ENCODE measurements around the gene GALNT18. TPM values are rescaled to one million over a fixed set of nuclear protein-coding genes. Genes with fewer than 3 reads are reported as not detected.

Gene GALNT18
- total RNA-seq, 1 experiment from 2014 or later, result 0.18 TPM

DNA sequence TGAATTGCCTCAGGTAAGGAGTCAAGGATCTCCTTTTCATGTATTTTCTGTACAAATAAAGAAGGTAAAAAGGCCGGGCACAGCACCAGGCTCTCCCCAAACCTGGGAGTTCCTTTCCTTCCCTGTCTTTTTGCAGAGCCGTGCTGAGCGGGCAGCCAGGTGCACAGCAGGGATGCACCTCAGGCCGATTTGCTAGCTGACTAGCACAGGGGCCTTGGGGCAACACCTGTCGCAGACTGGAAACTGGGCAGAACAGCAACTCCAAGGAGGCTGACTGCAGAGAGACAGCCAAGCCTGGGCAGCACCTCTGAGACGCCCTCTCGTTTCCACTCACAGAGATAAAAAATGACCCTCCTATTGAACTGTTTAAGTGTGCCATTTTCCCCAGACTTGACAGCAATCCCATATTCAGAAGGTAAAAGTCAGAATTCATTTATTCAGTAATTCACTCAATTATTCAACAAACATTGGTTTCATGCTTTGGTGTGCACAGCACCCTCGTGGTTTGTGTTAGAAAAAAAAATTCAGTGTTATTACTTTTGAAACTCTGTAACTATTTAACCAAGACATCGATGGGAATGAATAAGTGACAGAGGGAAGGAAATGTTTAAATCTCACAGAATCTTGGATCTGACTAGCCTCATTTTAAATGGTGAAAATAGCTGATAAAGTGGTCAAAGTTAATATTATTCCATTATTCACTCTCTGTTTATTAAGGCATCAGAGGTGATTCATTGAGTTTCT lies 120.9 kb downstream of the GALNT18 start:
- no peak for DNase-seq (ENCODE audit: low spot score)

DNA sequence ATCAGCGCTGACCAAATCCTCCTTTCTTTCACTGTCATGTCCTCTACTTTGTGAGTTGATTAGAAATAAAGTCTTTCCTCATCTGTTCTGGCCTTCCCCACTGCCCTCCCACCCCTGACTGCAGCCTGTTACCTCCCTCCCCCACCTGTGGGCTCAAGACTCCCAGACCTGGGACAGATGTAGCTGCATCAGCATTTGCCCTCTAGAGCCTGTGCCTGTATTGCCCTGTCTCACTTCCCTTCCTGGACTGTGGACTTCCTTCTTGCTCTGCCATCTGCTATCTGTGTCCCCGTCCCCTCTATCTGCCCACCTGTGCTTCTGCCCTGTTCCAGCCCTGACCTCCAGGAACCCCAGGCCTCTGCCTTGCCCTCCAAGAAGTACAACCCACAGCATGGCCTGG lies 122.5 kb downstream of the GALNT18 start:
- DNase-seq (ENCODE audit: low spot score), result no peak

DNA sequence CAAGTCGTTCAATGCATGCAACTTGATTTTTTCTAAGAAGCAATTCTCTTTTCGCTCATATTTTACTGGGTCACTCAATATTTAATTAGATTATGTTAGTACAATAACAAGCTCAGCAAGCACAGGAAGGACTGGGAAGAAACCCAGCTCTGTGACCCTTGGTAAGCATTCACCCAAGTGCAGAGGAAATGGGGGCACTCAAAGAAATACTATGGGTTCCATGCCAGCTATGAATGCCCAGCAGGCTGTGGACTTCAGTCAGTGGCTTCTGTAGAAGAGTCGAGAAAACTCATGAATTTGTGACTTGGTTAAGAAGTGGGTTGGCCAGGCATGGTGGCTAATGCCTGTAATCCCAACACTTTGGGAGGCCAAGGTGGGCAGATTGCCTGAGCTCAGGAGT lies 123.6 kb downstream of the GALNT18 start:
- no peak for DNase-seq (ENCODE audit: low spot score)

DNA sequence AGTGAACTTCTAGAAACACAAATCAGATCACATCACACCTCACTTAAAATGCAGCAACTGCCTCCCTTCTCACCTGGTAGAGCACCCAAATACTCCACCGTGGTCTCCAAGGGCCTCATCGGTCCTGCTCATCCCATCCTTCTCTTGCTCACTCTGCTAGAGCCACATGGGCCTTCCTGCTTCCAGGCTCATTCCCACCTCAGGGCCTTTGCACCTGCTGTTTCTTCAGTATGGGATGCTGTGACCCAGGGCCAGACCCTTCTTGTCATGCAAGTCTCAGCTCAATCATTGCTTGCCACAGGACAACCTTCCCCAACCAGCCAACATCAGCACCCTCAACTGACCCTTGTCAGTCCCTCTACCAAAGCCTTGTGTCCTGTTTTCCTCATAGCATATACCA lies 124.9 kb downstream of the GALNT18 start:
- no peak for DNase-seq (ENCODE audit: low spot score)

DNA sequence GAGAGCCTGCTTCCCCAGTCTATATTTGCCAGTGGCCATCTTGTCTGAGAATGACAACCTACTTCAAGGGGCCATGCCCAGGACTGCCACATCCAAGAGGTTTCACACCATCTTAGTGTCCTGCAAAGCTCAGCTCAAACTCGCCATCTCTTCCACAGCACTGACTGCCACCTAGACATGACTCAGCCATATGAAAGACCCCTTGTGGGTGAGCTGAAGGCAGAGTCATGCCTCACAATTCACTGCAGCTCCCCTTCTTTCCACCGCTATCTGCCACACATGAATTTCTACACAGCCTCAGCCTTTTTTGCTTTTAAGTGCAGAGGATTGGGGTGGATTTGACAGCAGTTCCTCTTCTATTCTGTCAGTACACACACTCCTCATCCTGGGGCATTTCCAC lies 127.5 kb downstream of the GALNT18 start:
- DNase-seq (ENCODE audit: low spot score), result no peak

DNA sequence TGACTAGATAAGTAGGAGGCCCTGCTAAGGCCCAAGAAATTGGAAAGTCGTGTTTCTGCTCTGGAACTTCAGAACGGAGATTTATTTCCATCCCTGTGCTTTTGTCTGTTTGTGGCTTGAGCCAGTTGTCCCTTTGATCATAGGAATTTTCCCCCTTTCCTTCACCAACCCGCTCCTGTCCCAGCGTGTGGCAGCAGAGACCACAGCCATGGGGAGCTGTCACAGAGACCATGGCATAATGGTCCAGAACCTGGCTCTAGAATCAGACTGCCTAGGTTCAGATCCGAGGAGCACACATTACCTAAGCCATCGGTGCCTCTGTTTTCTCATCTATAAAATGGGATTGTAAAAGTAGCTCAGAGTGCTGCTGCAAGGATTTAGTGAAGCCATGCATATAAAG lies 128.1 kb downstream of the GALNT18 start:
- no peak for DNase-seq (ENCODE audit: low spot score)

DNA sequence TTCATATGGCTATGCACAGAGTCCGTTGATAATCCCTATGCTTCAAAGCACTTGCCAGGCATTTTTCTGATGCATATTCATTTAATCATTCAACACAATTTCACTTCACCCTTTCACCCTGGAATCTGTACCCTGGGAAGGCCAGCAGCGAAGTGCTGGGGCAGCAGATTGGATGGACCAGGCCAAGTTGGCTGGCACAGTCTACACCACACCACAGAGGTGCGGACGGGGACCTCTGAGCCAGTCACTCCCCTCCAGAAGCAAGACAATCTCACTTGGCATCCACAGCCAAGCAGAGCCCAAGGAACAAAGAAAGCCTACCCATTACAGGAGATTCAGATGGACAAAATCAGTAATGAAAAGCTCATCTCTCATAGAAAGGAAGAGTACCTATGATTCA lies 130.2 kb downstream of the GALNT18 start:
- no peak for DNase-seq (ENCODE audit: low spot score)

DNA sequence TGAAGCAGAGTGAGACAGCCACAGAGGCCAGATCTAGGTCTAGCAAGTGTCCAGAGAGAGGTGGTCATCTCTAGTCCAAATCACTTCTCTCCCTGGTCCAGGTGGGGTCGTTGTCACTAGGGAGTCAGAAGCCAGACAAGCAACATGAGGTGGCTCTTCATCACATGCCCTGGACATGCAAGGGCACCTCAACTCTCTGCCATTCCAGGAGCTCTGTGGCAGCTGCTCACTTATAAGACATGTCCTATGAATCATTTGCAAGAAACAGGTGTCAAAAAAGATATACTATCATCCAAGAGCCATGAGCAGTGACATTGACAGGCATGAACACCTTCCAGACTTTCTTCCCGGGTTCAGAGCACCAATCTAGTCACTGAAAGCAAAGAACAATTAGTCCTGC lies 130.8 kb downstream of the GALNT18 start:
- DNase-seq (ENCODE audit: low spot score), result no peak

DNA sequence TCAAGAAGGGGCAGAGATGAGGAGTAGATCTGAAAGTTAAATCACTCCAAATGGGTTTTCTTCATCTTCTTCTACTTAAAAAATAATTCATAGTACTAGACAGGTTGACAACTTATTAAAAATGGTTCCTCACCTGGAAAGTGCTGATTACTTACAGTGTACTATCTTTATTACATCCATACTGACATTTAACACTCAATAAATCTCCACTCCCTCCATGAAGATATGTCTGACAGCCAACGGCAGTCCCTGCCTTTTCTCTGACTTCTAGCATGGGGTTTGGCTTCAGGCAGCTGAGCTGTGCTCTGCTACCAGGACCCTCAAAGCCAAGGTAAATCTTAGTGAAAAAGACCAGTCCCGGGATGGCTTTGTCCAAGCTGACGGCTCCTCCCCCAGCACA lies 135.4 kb downstream of the GALNT18 start:
- DNase-seq (ENCODE audit: low spot score), result no peak

DNA sequence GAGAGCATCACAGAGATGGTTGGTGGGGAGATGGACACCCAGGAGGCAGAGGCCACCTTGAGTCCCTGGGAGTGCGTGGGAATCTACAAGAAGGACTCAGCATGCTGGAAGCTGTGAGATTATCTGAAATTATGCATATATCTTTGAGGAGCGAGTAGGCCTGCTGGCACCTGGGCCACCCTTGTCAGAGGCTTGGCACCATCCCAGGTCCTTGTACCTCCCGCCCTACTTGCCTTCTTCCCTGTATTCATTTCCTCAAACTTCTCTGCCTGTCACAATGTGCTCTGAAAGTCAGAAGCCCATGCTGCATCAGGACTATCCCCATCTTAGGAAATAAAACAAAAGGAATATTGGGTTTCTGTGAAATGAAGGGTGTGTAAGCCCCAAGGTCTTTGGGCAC lies 135.8 kb downstream of the GALNT18 start:
- no peak for DNase-seq (ENCODE audit: low spot score)

DNA sequence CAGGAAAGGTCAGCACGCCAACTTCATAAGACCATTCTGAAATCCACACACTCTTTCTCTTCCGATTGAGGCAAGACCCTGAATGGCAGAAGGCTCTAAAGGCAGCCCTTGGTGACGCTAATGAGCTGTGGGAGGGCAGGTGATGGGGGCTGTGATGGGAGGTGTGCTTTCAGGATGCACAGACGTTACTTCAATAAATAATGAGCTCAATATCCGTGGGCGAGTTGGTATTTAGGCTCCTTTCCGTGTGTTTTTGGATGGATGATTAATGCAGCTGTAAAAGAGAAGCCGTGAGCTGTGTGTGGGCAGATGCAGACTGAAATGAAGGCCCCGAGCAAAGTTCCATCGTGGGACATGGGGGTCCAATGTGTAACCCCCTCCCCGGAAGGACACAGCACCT lies 138.2 kb downstream of the GALNT18 start:
- DNase-seq (ENCODE audit: low spot score), result no peak

DNA sequence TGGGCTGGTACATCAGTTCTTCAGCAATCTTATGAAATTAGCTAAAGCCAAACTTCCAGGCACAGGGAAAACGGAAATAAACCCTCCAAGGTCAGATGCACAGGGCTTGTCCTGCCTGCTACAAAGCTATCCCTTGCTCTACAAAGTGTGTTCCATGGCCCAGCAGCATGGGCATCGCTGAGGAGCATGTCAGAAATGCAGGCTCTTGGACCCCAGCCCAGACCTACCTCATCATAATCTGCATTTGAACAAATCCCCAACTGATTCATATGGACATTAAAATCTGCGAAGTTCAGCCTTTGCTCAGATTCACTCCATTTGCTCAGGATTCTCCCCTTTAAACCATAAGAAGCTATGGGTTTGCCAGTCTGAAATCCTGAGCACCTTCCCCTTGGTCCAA lies 139.1 kb downstream of the GALNT18 start:
- DNase-seq (ENCODE audit: low spot score), result no peak

DNA sequence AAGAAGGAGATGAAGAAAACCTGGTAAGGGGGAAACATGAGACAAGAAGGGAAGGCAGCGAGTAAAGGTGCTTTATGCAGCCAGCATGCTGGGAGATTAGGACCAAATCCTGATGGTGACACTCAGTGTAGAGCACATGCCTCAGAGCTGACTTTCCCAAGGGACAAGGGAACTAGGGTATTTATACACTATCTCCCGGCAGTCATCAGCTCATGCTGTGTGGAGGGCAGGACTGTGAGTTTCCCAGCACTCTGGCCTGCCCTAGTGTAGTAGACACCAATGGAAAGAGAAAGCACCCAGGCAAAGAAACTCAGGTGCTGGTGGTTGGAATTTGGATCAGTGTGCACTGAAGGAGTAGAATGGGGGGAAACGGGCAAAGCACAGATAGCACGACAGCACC lies 140.4 kb downstream of the GALNT18 start:
- no peak for DNase-seq (ENCODE audit: low spot score)

DNA sequence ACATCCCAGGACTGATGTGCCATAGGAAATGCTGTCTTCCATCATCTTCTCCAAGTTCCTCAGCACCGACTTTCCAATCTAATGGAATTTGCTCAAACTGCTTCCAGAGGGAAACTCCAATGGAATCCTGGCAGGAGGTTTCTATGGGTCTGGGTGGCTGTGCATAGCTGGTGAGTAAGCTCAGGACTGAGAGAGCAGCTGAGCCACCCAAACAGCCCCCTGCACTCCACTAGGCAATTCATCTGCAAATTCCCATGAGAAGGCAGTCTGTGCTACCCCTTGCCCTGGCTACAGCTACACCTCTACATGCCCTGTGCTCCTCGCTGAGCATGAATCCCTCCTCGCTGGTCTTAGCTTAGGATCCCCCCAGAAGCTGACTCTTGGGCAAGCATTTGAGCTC lies 140.8 kb downstream of the GALNT18 start:
- DNase-seq (ENCODE audit: low spot score), result no peak

DNA sequence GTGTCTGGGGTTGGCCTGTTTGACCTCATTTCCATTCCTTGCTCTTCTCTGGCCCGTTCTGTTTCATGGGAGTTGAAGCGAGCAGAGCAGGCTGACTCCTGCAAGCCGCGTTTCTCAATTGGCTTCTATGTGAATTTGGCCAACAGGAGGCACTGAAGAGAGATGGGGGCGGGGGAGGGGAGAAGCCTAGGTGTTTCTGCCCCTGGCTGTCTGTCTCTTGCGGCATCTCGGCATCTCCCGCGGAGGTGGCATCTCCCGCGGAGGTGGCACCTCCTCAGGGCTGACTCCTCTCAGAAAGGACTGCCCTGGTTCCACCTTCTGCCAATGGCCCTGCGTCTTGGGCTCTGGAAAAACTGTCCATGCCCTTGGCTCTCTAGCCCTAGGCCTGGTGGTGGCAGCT lies 143.1 kb downstream of the GALNT18 start:
- DNase-seq (ENCODE audit: low spot score), result no peak

DNA sequence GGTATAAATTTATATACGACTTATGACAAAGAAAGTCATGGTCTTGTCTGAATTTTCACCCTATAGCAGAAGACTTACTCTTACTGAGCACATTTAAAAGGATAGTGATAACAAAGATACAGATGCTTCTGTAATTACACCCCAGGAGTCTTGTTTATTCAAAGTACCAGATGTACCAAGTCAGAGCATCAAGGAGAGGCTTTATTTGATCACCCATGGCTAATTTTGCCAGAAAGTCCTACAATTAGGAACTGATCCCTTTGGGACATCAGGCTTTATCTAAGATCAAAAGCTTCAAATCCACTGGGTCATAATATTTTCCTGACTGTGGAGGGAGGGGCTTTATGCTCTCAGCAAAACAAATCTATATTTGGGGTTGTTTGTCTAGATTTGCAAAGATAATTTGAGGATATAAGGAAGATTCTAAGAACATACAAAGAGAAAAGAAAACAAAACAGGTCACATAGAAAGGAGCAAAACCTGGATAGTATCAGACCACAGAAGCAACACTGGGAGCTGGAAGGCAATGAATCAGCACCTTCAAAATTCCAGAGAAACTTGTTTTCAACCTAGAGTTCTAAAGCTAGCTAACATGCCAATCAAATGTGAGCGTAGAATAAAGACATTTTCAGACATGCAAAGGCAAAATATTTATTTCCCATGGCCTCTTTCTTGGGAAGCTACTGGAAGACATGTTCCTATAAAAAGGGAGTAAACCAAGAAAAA lies 143.9 kb downstream of the GALNT18 start:
- DNase-seq (ENCODE audit: low spot score), result no peak

DNA sequence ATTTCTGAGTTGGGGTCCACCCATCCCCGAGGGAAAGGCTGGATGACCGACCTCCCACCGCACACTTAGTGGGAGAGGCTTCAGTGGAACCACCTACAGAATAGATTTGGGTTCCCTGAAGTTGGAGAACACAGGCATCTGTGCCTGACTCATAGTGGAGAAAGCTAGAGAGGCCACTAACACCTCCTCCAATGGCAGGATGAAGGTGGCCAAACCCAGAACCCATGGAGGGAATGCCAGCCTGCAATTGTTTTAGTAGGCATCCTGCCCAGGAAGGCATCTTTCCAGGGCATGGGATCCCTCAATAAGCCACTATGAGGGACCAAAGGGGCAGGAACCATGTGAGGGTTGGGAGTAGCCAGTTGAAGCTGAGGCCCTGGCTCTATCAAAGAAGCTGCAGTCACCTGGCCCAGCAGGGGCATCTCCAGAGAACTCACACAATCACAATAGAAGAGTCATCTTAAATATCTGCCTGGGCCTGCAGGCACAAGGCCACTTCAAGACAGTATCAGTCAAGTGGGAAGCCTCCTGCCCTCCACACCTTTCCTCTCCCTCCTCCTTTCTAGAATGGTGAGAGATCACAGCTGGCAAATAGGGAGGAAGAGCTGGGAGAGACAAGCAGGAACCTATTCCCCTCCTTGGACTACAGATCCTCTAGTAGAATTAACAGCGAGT lies 144.7 kb downstream of the GALNT18 start:
- DNase-seq (ENCODE audit: low spot score), result no peak

DNA sequence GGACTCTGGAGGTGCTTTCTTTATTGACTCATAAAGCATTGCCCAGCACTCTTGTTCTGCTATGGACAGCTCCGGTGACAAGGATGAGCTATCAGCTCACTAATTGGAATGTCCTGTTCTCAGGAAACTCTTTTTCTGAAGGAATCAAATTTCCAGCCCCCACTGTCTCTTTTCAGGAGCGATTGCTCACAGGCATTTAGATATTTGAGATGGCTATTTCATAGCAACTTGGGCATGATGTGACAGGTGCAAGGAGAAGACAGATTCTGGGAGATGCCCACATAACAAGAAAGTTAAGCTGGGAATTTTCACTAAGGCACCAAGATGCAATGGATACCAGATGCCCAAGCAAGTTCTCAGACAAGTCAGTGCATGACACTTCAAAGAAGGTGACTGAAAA lies 145.3 kb downstream of the GALNT18 start:
- no peak for DNase-seq (ENCODE audit: low spot score)

DNA sequence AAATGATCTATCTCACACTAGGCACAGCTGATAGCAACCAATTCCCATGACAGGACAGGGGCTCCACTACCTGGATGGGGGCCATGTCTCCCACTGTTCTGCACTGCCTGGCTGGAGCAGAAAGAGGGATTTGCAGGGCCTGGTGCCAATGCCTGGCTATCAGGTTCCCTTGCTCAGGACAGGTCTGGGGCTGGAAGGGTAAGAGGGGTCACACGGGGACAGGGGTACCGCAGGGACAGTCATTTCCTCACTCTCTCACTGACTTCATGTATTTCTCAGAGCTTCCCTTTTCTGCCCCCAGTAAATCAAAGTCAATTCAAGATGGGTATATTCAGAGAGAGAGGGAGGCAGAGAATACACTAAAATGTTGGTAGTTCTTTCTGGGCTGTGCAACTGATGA lies 149.7 kb downstream of the GALNT18 start:
- no peak for DNase-seq (ENCODE audit: low spot score)

DNA sequence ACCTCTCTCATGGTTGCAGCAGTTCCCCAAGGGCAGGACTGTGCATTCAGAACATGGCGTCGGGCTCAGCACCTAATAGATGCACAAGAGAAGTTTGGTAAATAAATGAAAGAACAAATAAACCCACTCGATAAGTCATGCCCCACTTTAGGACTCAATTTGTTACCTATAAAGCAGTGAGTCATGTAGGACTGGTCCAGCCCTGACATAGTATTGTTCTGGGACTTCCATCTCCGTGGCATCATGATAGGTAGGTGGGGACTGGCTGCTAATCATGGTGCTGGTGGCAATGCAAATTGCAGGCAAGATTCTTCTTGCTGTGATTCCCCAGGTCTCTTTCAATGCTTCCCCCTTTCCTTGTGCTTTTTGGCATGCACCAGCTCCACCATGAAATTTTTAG lies 150.6 kb downstream of the GALNT18 start:
- no peak for DNase-seq (ENCODE audit: low spot score)

DNA sequence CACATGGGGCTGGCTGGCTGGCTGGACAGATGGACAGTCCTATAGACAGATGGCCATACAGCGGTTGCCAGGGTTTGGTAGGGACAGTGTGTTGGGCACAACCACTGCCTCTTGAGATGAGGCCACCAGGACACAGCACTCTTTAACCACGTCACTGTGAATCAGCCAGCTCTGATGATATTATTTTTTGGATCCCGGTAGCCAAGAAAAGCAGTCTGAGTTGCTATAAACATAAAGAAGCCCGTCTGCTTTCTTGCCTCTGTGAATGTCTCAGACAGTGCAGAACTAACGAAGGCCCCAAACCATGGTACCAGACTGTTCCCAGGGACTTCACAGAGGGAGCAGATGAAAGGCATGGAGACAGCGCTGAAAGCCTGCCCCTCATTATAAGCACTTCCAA lies 152.9 kb downstream of the GALNT18 start:
- no peak for DNase-seq (ENCODE audit: low spot score)

DNA sequence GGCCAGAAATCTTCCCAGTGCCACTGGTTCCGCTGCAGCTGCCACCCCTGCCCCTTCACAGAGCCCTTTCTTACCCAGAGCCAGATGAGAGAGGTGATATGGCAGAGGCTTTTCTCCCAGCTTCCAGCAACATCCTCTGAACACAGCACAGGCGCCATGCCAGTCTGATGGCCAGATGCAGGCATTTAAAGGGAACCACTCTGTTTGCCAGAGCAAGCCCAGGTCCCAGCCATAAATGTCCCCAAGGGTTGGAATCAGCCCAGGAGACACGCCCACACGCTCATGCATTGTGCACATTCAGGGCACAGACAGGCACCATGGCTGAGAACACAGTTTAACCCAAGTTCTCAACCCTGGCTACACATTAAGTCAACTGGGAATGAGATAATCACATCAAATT lies 154.5 kb downstream of the GALNT18 start:
- no peak for DNase-seq (ENCODE audit: low spot score)

DNA sequence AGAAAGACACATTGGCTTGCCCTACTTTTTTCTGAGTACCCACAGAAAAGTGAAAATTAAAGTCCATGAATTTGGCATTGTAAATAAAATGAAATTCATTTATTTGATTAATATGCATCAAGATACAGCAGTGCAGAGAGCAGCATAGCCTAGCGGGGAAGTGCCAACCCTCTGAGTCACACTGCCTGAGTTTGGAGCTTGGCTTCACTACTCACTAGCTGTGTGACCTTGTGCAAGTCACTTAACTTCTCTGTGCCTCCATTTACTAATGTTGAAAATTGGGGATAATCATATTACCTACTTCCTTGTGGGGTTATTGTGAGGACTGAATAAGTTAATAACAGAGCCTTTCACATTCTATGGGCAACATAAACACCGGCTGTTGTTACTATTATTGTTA lies 157.2 kb downstream of the GALNT18 start:
- no peak for DNase-seq (ENCODE audit: low spot score)
